Measurements from ENCODE around the gene NAP1L4.

The NAP1L4 gene

DNA sequence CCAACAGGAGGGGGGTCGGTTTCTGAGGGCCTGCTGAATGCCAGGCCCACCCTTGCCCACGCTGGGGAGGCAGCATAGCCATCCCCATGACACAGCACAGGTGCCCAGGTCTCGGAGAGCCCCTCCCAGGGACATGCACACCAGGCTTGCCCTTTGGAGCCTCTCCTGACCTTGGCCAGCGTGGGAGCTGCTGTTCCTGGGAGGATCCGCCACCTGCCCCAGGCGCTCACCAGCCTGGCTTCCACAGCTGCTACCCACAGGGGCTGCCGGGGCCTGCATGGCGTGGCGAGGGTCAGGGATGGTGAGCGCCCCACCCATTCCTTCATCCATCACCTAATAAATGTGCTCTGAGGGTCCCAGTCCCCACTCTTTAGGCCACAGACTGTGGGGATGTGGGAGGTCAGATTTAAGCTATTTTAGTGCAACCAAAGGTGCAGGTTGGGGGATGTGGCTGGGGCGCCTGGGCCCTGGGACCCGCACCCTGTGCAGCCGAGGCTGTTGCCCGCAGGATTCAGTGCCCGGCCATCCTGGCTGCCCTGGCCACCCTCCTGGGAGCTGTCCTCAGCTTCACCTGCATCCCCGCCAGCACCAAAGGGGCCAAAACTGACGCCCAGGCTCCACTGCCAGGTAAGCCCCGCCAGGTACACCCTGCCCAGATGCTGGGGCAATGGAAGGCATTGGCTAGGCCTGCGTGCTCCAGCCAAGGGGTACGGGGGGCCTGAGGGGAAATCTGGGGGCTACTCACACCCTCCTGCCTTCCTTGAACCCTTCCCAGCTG lies 75.8 kb downstream of the NAP1L4 start:
- H3K36me3 ChIP-seq (ENCODE audit: insufficient read depth, low read length), result no peaks in the 10 kb centered on the region
- H3K9me3 ChIP-seq (ENCODE audit: low read length), result no peaks in the 10 kb centered on the region
- H3K4me1 ChIP-seq (ENCODE audit: insufficient read depth, low read length, severe bottlenecking), result no peaks in the 10 kb centered on the region
- no peak overlapping the region for H3K4me2 ChIP-seq (ENCODE audit: low read length)
- H3K9me2 ChIP-seq (ENCODE audit: low read depth, low read length), result no peaks in the 10 kb centered on the region
- H3K27me3 ChIP-seq (ENCODE audit: insufficient read depth, low read length), result peaks cover 4% of the 10 kb centered on the region; the same call in 1 of the 2 replicates
- H3K4me3 ChIP-seq (ENCODE audit: low read depth, low read length, poor library complexity, severe bottlenecking), result no peak overlapping the region
- H3K9ac ChIP-seq (ENCODE audit: low read length), result no peak overlapping the region
- no peak for TF ChIP-seq EZH2 (IDR thresholded peaks at IDR 0.05; ENCODE audit: borderline replicate concordance, low read length)
- H2AFZ ChIP-seq (ENCODE audit: low read length), result no peak overlapping the region
- H3K27ac ChIP-seq (ENCODE audit: low read depth, low read length, poor library complexity, severe bottlenecking), result no peak overlapping the region
- no peaks in the 10 kb centered on the region for H3F3A ChIP-seq (ENCODE audit: insufficient read depth, low read length)
- no peaks in the 10 kb centered on the region for H3K79me2 ChIP-seq (ENCODE audit: insufficient read depth, low read length)
- H4K20me1 ChIP-seq (ENCODE audit: insufficient read depth, low read length), result no peaks in the 10 kb centered on the region

DNA sequence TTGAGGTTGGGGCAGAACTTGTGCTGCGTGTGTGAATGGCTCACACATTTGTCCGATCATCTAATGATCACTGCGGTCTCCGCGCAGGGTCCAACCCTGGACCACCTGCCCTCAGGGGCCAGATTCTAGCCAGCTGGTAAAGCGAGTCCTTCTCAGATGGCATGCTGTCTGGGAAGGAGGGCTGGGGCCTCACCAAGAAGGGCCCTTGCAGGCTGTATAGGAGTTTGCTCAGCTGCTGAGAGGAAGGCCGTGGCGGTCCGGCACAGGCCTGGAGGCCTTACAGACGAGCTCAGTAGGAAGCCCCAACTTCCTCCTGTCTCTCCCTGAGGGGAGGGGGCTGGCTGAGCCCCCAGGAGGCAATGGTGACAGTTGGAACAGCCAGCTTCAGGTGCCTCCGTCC lies 76.7 kb downstream of the NAP1L4 start:
- H3K27me3 ChIP-seq (ENCODE audit: insufficient read depth, low read length), result peaks cover 10% of the 10 kb centered on the region; the same call in 1 of the 2 replicates
- H3K9me2 ChIP-seq (ENCODE audit: low read depth, low read length), result no peaks in the 10 kb centered on the region
- no peak overlapping the region for H3K4me3 ChIP-seq (ENCODE audit: low read depth, low read length, poor library complexity, severe bottlenecking)
- no peaks in the 10 kb centered on the region for H4K20me1 ChIP-seq (ENCODE audit: insufficient read depth, low read length)
- H2AFZ ChIP-seq (ENCODE audit: low read length), result no peak overlapping the region
- TF ChIP-seq EZH2 (IDR thresholded peaks at IDR 0.05; ENCODE audit: borderline replicate concordance, low read length), result no peak
- no peaks in the 10 kb centered on the region for H3K36me3 ChIP-seq (ENCODE audit: insufficient read depth, low read length)
- no peak overlapping the region for H3K4me2 ChIP-seq (ENCODE audit: low read length)
- H3K4me1 ChIP-seq (ENCODE audit: insufficient read depth, low read length, severe bottlenecking), result no peaks in the 10 kb centered on the region
- no peaks in the 10 kb centered on the region for H3K79me2 ChIP-seq (ENCODE audit: insufficient read depth, low read length)
- H3F3A ChIP-seq (ENCODE audit: insufficient read depth, low read length), result no peaks in the 10 kb centered on the region
- no peak overlapping the region for H3K9ac ChIP-seq (ENCODE audit: low read length)
- H3K9me3 ChIP-seq (ENCODE audit: low read length), result no peaks in the 10 kb centered on the region
- H3K27ac ChIP-seq (ENCODE audit: low read depth, low read length, poor library complexity, severe bottlenecking), result no peak overlapping the region

DNA sequence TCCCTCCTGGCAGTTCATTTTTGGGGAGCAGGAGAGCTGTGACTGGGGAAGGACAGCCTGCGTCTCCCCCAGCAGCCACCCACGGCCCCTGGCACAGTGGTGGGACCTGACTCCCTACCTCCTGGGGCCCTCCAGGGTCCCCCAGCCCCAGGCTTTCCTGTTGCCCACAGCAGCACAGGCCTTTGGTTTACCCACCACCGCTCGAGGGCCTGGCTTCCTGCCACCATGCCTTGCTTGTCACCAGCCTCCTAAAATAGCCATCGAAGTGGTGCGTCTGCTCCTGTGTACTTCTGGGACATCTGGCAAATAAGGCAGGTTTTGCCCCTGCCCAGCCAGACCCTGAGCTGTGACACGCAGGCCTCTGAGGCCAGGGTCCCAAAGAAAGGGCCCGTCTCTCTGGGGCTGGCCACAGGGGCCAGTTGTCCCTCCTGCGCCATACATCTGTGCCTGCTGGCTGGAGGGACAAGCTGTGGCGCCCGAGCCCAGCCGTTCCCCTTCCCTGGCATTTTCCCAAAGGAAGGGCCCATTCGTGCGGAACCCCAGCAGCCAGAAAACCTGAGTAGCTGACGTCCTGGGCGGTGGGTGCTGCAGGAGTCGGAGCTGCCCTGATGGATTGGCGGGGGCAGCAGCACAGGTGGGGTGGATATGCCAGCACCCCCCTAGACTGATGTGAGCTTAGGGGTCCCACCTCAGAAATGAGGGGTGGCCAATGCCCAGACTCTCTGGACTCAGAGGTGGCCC lies 77.5 kb downstream of the NAP1L4 start:
- Histone ChIP-seq H3K9ac (ENCODE audit: low read length) (no peak overlapping the region), H3K79me2 (ENCODE audit: insufficient read depth, low read length) (no peaks in the 10 kb centered on the region), H3K27ac (ENCODE audit: low read depth, low read length, poor library complexity, severe bottlenecking) (no peak overlapping the region), H3F3A (ENCODE audit: insufficient read depth, low read length) (no peaks in the 10 kb centered on the region), H3K4me2 (ENCODE audit: low read length) (no peak overlapping the region), H3K27me3 (ENCODE audit: insufficient read depth, low read length) (peaks cover 10% of the 10 kb centered on the region; the same call in 1 of the 2 replicates), H4K20me1 (ENCODE audit: insufficient read depth, low read length) (no peaks in the 10 kb centered on the region), H3K4me1 (ENCODE audit: insufficient read depth, low read length, severe bottlenecking) (no peaks in the 10 kb centered on the region), H3K4me3 (ENCODE audit: low read depth, low read length, poor library complexity, severe bottlenecking) (no peak overlapping the region), H2AFZ (ENCODE audit: low read length) (no peak overlapping the region), H3K9me2 (ENCODE audit: low read depth, low read length) (no peaks in the 10 kb centered on the region), H3K9me3 (ENCODE audit: low read length) (no peaks in the 10 kb centered on the region), H3K36me3 (ENCODE audit: insufficient read depth, low read length) (no peaks in the 10 kb centered on the region)
- no peak for TF ChIP-seq EZH2 (IDR thresholded peaks at IDR 0.05; ENCODE audit: borderline replicate concordance, low read length)
- TF ChIP-seq, protein P1, sequence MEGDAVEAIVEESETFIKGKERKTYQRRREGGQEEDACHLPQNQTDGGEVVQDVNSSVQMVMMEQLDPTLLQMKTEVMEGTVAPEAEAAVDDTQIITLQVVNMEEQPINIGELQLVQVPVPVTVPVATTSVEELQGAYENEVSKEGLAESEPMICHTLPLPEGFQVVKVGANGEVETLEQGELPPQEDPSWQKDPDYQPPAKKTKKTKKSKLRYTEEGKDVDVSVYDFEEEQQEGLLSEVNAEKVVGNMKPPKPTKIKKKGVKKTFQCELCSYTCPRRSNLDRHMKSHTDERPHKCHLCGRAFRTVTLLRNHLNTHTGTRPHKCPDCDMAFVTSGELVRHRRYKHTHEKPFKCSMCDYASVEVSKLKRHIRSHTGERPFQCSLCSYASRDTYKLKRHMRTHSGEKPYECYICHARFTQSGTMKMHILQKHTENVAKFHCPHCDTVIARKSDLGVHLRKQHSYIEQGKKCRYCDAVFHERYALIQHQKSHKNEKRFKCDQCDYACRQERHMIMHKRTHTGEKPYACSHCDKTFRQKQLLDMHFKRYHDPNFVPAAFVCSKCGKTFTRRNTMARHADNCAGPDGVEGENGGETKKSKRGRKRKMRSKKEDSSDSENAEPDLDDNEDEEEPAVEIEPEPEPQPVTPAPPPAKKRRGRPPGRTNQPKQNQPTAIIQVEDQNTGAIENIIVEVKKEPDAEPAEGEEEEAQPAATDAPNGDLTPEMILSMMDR (IDR thresholded peaks at IDR 0.05; ENCODE audit: low read length), result no peak

DNA sequence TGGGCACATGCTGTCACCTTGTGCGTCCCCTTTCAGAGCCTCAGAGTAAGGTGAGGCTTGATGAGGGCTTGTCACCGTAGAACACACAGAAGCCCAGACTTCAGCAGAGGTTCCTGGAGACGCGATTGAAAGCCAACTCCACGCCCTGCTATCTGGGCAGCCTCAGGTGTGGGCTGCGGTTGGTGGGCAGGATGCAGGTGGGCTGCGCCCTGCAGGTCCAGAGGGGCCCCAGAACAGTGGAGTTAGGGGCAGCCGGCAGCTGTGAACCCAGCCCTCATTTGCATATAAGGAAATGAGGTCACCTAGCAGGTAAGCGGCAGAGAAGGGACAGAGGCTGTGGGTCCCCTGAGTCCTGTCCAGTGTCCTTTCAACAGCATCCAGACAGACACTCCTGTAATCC lies 78.4 kb downstream of the NAP1L4 start:
- H3F3A ChIP-seq (ENCODE audit: insufficient read depth, low read length), result no peaks in the 10 kb centered on the region
- no peak overlapping the region for H3K27ac ChIP-seq (ENCODE audit: low read depth, low read length, poor library complexity, severe bottlenecking)
- no peaks in the 10 kb centered on the region for H3K4me1 ChIP-seq (ENCODE audit: insufficient read depth, low read length, severe bottlenecking)
- no peak for TF ChIP-seq EZH2 (IDR thresholded peaks at IDR 0.05; ENCODE audit: borderline replicate concordance, low read length)
- TF ChIP-seq, protein P1 (IDR thresholded peaks at IDR 0.05; ENCODE audit: low read length), result no peak
- peaks cover 10% of the 10 kb centered on the region; the same call in 1 of the 2 replicates for H3K27me3 ChIP-seq (ENCODE audit: insufficient read depth, low read length)
- H3K9me3 ChIP-seq (ENCODE audit: low read length), result no peaks in the 10 kb centered on the region
- no peak overlapping the region for H3K9ac ChIP-seq (ENCODE audit: low read length)
- H3K4me2 ChIP-seq (ENCODE audit: low read length), result no peak overlapping the region
- H3K9me2 ChIP-seq (ENCODE audit: low read depth, low read length), result no peaks in the 10 kb centered on the region
- no peak overlapping the region for H3K4me3 ChIP-seq (ENCODE audit: low read depth, low read length, poor library complexity, severe bottlenecking)
- H3K36me3 ChIP-seq (ENCODE audit: insufficient read depth, low read length), result no peaks in the 10 kb centered on the region
- H2AFZ ChIP-seq (ENCODE audit: low read length), result no peak overlapping the region
- H3K79me2 ChIP-seq (ENCODE audit: insufficient read depth, low read length), result no peaks in the 10 kb centered on the region
- no peaks in the 10 kb centered on the region for H4K20me1 ChIP-seq (ENCODE audit: insufficient read depth, low read length)

Measured in OCI-LY1 (cell line).